HG02938 (cell line): Measurements from ENCODE around the gene TALDO1.
A peak's percentile ranks its signal among the peaks of the same experiment; 100 is the strongest.

Experiments used
- ATAC-seq: cut with Tn5 transposase; IDR thresholded peaks from one replicate; pipeline ENCODE4 v1.9.1; 2021; ENCODE audit warnings: mild to moderate bottlenecking, moderate library complexity; ENCODE audit not compliant: unreplicated experiment

Gene TALDO1

GRCh38 chr11:766936-767210 is 19.6 kb downstream of the TALDO1 start:
- ATAC-seq, result no peak

DNA sequence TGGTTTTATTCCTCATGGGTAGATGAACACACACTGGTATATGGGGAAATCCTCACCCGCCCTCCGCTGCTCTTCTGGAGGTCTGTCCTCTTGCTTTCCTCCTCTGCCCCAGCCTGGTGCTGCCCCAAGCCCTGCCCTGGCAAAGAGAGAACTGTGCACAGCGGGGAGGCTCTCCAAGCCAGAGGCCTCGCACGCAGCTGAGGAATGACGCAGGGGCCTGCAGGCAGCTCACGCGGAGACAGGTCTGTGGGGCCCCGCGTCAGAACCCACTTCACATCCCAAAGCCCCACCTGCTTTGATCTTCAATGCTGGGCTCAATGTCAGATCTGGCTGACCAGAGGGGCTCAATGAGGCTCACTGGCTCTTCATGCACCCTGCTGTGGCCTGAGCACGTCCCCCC is 20.0 kb downstream of the TALDO1 start:
- no peak for ATAC-seq

DNA sequence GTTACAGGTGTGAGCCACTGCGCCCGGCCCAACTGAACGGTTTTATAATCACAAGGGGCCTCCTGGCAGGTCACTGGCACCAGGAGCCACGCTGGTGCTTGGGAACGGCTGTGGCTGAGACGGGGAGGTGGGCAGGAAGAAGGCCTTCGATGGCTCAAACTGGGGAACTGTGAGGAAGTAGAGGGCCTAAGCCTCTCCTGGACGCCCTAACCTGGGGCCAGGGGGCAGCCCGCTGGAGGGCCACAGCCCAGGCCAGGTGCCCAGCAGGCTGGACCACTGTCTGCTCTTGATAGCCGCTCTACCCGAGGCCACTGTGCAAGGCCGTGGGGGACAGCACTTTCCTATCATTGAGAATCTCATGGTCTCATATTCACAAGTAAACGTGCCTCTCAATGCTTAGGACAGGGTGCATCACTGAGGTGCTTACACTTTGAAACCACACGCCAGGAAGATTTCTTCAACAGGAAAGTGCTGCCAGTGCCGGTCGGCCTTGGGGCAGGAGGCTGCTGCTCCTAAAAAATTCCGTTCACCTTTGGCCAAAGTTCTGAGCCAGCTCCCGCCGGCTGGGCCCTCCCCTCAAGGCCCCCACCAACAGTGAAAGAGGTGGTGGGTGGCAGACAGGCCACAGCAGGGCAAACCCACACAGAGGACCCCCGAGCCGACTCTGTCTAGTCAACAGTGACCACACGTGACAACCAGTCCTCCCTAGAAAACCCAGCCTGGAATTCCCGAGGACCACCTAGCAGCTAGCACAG is 22.8 kb downstream of the TALDO1 start:
- ATAC-seq, result no peak

DNA sequence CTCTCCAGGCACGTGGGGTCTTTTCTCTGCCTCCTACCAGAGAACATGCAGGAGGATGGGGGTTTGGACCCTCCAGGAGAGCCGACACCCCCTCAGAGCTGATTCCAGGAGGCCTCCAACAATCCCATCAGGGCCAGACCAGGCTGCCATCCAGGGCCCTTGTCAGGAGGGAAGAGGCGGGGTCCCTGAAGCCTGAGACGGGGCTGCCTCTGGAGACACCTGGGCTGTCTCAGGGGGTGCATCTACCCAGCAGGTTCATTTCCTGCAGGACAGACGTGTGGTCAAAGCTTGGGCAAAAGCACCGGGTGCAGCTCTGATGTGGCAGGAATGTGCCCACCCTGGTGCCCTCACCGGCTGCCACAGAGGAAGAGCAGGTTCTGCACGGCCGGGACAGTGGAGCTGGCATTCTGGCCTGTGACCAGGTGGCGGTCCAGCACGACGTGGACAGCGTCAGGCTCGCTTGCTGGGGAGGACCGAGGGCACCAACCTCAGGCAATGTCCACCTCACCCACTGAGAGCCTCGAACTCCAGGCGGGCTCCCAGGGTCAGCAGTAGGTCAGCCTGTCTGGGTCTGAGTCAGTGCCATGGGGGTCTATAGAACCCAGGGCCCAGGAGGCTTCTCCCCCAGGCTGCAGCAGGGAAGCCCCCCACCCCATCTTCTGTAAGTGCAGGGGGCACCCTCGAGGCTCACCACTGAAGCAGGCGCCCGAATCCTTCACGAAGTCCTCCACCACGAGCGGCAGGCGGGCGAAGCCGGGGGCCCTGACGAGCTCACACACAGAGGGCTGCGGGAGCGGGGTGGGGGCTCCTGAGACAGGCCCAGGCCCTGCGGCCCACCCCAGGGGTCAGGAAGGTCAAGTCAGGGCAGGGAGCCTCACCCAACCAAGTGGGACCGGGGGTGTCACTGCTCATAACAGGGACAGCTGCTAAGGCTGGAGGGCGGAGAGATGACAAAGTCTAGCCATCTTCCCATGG is 23.7 kb downstream of the TALDO1 start:
- ATAC-seq, result no peak

DNA sequence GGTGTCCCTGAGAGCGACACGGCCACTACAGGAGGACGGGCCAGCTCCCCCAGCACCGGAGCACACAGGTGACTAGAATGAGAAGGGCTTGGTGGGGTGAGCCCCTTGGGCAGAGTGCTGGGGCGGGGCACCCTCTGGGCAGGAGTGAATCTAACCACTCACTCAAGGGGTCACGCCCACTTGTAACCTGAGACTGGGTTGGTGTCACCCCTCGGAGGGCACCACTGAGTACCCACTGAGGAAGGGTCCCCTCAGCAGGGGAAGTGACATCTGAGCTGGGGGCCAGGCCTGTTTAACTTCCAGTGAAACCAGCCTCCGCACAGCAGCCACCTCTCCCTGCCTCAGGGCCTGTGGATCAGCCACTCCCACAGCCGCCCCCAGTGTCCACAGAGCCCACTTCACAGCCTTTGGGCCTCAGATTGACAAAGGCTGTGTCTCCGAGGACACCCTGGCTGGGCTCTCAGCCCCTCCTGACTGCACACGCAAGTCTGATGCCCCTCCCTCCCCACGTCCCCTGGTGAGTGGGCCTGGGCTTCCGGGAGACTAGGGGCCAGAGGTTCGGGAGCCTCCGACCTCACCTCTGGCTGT is 24.4 kb downstream of the TALDO1 start:
- no peak for ATAC-seq

DNA sequence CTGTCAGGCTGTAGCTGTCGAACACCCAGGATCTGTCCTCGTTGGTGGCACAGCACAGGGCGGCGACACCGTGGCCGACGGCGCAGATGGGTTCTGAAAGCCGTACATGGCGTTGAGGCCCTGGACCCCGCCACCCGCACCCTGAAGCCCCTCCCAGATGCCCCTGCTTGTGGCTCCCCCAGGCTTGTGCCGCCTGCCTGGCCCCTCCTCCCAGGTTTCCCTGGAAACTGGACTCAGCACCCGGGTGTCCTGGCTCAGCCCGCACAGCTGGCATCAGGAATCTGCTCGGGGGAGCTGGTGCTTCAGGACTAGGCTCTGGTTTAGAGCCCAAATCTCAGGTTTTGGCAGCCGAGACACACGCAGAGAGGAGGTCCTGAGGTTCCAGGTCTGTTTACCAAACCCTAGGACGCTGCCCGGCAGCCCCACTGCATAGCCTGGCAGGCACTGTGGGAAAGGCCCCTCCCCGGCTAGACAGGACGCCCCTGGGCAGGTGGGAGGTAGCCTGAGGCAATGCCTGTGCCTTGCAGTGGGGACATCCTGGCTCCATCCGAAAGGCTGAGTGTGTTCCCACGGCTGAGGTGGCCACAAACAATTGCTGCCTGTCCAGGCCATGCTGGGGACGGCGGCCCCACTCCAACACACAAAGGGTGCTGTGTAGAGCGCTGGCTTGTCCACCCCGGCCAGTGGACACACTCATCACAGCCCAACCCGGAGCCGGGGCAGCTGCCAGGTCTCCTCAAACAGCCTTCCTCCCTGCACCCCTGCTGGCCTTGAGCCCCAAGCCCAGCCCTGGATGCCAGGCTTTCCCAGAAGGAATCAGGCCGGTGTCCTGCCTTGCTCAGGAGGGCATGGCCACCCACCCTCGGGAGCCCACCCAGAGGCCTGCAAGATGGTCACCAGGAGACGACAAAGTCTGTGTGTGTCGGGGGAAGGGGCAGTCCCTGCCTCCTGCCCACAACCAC is 25.4 kb downstream of the TALDO1 start:
- no peak for ATAC-seq

- ATAC-seq, result no peak
Observed at GRCh38 chr11:773425-773824, 26.2 kb downstream of the TALDO1 start.

DNA sequence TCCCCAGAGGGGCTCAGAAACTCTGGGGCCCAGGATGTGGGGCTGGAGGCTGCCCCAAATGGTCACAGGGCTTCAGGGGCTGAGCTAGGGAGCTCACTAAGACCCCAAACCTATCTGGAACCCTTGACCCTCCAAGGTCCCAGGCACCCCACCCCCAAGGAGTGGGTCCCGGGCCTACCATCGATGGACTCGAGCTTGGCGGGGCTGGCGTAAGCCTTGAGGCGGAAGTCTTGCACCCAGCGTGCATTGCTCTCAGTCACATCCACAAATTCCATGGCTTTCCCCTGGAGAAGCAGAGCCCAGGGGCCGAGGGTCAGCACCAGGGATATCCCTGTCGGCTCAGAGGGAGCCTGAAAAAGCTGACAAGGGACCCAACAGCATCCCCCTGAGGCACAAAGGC is 26.6 kb downstream of the TALDO1 start:
- no peak for ATAC-seq

DNA sequence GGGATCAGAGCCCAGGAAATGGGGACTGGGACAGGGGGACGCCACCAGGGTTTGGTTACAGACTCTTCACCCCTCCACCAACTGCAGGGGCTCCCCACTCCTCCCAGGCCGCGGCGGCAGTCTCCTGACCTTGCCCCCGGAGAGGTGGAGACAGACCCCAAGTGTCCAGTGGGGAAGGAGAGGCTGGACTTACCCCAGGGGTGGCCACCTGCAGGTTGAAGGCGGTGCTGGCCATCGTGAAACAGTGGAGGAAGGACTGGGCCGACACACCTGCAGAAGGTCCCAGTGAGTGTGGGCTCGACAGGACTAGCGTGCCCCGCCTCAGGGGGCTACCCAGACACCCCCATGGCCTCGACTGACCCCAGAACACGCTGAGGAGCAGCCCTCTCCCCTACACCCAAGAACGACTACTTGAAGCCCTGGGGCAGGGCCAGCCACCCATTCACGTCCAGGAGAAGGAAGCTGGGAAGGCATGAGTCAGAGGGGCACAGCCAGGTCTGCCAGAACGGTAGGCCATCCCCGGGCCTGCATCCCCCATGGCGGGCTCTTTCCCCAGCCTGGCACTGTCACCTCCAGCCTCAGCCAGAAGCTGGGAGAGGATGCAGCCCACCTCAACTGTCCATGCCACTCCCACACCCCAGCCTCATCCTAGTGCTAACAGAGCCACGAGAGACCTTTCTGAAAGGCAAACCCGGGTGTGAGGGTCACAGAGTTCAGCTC is 27.8 kb downstream of the TALDO1 start:
- no peak for ATAC-seq

DNA sequence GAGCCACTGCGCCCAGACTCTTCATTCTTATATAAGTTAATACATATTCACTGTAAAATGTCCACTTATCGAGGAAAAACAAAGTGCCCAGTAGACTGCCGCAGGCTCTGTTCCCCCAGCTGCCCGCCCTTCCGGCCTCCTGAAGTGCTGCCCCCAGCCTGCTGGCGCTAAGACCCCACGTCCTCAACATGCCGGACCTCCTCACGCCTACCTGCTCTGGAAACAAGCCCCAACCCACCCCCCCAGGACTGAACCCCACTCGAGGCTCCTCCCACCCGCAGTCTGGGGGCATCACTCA is 28.9 kb downstream of the TALDO1 start:
- ATAC-seq, result no peak

GRCh38 chr11:776561-777287 is 29.5 kb downstream of the TALDO1 start:
- ATAC-seq, result peak; percentile 25

GRCh38 chr11:777288-778255 is 30.3 kb downstream of the TALDO1 start, which contains the start of gene GATD1:
Gene GATD1, minus strand, starts transcription at chr11:777487. Its CDS starts 25 bp downstream, at chr11:777462.
- peak; percentile 40 for ATAC-seq

GRCh38 chr11:778976-779954 is 32.0 kb downstream of the TALDO1 start:
- ATAC-seq, result no peak

DNA sequence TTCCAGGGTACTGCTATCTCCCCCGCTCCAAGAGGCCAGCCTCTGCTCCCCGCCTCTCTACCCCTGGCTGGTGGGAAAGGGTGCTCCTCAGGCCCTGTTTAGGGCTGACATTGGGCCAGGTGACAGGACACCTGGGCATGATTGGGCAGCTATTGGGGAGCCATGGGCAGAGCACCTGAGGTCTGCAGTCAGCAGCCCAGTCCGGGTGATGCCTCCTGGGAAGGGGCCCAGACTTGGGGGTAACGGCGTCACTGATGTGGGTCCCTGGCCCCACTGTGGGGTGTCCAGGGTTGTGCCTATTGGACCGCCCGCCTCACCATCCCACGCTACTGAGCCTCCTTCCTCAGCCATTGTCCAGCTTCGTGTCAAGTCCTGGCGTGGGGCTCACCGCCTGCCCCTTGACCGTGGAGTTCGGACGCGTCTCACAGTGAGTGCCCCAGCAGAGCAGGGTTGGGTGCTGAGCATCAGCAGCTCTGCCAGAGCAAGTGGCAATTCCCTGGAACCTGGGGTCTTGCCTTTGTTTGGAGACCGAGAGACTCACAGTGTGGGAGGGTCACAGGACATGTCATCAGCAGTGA is 32.8 kb downstream of the TALDO1 start:
- ATAC-seq, result no peak

DNA sequence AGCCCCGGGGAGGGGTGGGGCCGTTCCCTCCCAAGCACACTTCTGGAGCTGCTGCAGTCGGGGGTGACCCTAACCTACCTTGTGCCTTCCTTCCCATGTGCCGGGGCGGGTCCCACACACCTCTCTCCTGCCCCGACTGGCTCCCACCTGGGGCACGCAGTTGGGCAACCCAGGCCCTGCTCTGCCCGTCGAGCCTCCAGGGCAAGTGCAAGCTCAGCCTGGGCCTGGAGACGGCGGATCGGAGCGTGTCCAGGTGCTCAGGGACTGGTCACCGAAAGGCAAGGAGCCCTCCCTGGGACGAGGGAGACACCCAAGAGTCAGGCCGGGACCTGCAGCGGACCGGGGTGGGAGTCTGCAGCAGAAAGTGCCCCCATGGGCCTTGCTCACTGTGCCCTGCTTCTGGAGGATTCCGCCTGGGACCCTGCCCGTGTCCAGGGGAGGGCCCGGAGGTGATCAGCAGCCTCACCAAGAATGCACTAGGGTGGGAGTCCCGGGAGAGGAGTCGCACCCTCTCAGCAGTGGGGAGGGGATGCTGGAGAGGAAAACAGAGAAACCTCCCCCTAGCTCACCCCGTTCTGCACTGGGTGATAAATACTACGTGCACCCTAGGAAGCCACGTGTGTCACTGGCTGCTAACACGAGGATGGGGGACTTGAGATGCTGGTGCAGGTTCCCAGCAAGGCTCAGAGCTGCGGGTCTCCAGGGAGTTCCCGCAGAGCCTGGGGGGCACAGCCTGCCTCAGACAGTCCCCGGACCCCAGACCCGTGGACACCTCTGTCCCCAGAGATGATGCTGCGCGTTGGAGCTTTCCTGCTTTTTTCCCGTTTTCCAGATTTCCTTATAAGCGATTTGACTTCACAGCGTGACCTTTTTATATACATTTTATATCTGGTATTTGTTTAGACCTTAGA is 35.3 kb downstream of the TALDO1 start:
- no peak for ATAC-seq

GRCh38 chr11:783581-784015 is 36.3 kb downstream of the TALDO1 start:
- no peak for ATAC-seq
